HG03025 (cell line): ENCODE data around the gene EIF2D.
A peak's percentile ranks its signal among the peaks of the same experiment; 100 is the strongest.
"Not testable (repeated sequence)": the region's sequence is repeated elsewhere in the genome, so short reads cannot be mapped to it uniquely, and the experiment has no call there.

ENCODE experiments used
- ATAC-seq: cut with Tn5 transposase; IDR thresholded peaks from one replicate; pipeline ENCODE4 v1.9.1; 2021; ENCODE audit warnings: mild to moderate bottlenecking, moderate library complexity; ENCODE audit not compliant: unreplicated experiment, low FRiP score

The EIF2D gene

GRCh38 chr1:206588492-206588891 lies 23.8 kb downstream of the EIF2D start:
- no peak for ATAC-seq

- no peak for ATAC-seq
These were observed 24.4 kb downstream of the EIF2D start for GRCh38 chr1:206587904-206588303.

- ATAC-seq, result no peak
These were observed 25.5 kb downstream of the EIF2D start for GRCh38 chr1:206586501-206587445.

- ATAC-seq, result no peak
These were observed 27.6 kb downstream of the EIF2D start for GRCh38 chr1:206584683-206585082.

GRCh38 chr1:206583707-206584648 lies 28.3 kb downstream of the EIF2D start:
- no peak for ATAC-seq

GRCh38 chr1:206582971-206583706 lies 29.1 kb downstream of the EIF2D start:
- no peak for ATAC-seq

GRCh38 chr1:206582537-206582936 lies 29.7 kb downstream of the EIF2D start:
- ATAC-seq, result no peak

- no peak for ATAC-seq
These were observed 30.7 kb downstream of the EIF2D start for GRCh38 chr1:206581571-206581981.

GRCh38 chr1:206581114-206581497 lies 31.2 kb downstream of the EIF2D start:
- ATAC-seq, result not testable (repeated sequence)

- peak; percentile 2 for ATAC-seq
These were observed 31.7 kb downstream of the EIF2D start for GRCh38 chr1:206580438-206581113.

GRCh38 chr1:206579747-206580437 lies 32.4 kb downstream of the EIF2D start:
- ATAC-seq, result peak; percentile 63

- no peak for ATAC-seq
These were observed 33.3 kb downstream of the EIF2D start for GRCh38 chr1:206578978-206579374.

- no peak for ATAC-seq
These were observed 33.9 kb downstream of the EIF2D start for GRCh38 chr1:206578068-206578977.

- ATAC-seq, result no peak
These were observed 34.6 kb downstream of the EIF2D start for GRCh38 chr1:206577626-206578025.

- no peak for ATAC-seq
These were observed 36.1 kb downstream of the EIF2D start for GRCh38 chr1:206575894-206576737.

- no peak for ATAC-seq
These were observed 36.9 kb downstream of the EIF2D start for GRCh38 chr1:206575165-206575893.

GRCh38 chr1:206573762-206574161 lies 38.5 kb downstream of the EIF2D start:
- ATAC-seq, result no peak
